HCT116 (cell line): Measurements from ENCODE around the gene MPV17L2. TPM values are rescaled to one million over a fixed set of nuclear protein-coding genes. Genes with fewer than 3 reads are reported as not detected.

Experiments used
- ATAC-seq: fragments of 200-7000 bp; cut with Tn5 transposase; 2 replicates; pipeline ENCODE4 v1.9.1; 2020; ENCODE audit warnings: mild to moderate bottlenecking, moderate library complexity
- BruUV-seq: library from RNA; stranded (reverse); fragments of 400-500 nt; replicated peaks from 2 replicates; lab custom pipeline; 2021; lab: Mats Ljungman, UMichigan
- CTCF ChIA-PET: fragments of 300-600 bp; sonication (Branson Sonifier 250); formaldehyde crosslinking; loops from one replicate; lab custom pipeline; 2021; ENCODE audit warnings: antibody characterized with exemption; lab: Charles Lee
- POLR2A ChIA-PET: fragments of 300-600, 350-600 bp; sonication (Branson Sonifier 250); formaldehyde crosslinking; loops from one replicate; lab custom pipeline; 2021; ENCODE audit warnings: antibody characterized with exemption; lab: Charles Lee
- RAD21 ChIA-PET, 2 experiments: fragments of 300-600 bp; sonication (Branson Sonifier 250); formaldehyde crosslinking; loops; one replicate each; lab custom pipeline; 2023; ENCODE audit warnings: low total read pairs in 2 of 2; ENCODE audit not compliant: uncharacterized antibody in 2 of 2, unreplicated experiment in 2 of 2, low non-redundant PET in 1 of 2; lab: Charles Lee
- DNase-seq: peaks from one replicate; pipeline ENCODE4 v3.0.0-alpha.2; 2010; ENCODE audit warnings: low read depth, low spot score
- H2AFZ ChIP-seq: fragments of 200-600 bp; shearing (Covaris generic), sonication (generic); 2 replicates; pipeline ENCODE4 v1.6.1; 2017; ENCODE audit warnings: low read depth, mixed run types, mixed read lengths, antibody characterized with exemption, low read length; ENCODE audit not compliant: poor library complexity, severe bottlenecking
- H3K27ac ChIP-seq: 2 replicates; pipeline ENCODE4 v1.5.1; 2012; ENCODE audit warnings: low read depth, low read length
- H3K27me3 ChIP-seq: fragments of 200-600 bp; sonication (generic); 2 replicates; pipeline ENCODE4 v1.6.1; 2016; ENCODE audit warnings: mixed run types, low read length, mixed read lengths; ENCODE audit not compliant: insufficient read depth
- H3K36me3 ChIP-seq, 2 experiments: fragments of 200-500 bp in 1 of 2; fragments of 200-600 bp in 1 of 2; sonication (Bioruptor generic) in 1 of 2; sonication (generic) in 1 of 2; 2 replicates each; pipeline versions ENCODE4 v1.5.1 to v1.6.1; 2014 to 2016; ENCODE audit warnings: low read length in 2 of 2, inconsistent platforms in 1 of 2, mixed read lengths in 1 of 2, mixed run types in 1 of 2; ENCODE audit not compliant: insufficient read depth in 2 of 2, control insufficient read depth in 1 of 2
- H3K4me1 ChIP-seq, 2 experiments: fragments of 200-600 bp in 1 of 2; sonication (generic) in 1 of 2; 2 replicates each; pipeline versions ENCODE4 v1.5.1 to v1.6.1; 2012 to 2017; ENCODE audit warnings: low read length in 2 of 2, inconsistent platforms in 1 of 2, mild to moderate bottlenecking in 1 of 2, mixed read lengths in 1 of 2, mixed run types in 1 of 2, moderate library complexity in 1 of 2; ENCODE audit not compliant: insufficient read depth in 2 of 2, control insufficient read depth in 1 of 2
- H3K4me2 ChIP-seq: fragments of 200-600 bp; sonication (generic); 2 replicates; pipeline ENCODE4 v1.6.1; 2017; ENCODE audit warnings: mixed run types, low read length, mixed read lengths
- H3K4me3 ChIP-seq, 2 experiments: fragments of 200-600 bp in 1 of 2; sonication (generic) in 1 of 2; replicated peaks in 1 of 2; 2 replicates each; pipeline ENCODE4 v1.5.1; 2011 to 2016; ENCODE audit warnings: low read length in 2 of 2, control low read depth in 1 of 2, low read depth in 1 of 2, mild to moderate bottlenecking in 1 of 2, mixed read lengths in 1 of 2, mixed run types in 1 of 2
- H3K79me2 ChIP-seq: fragments of 200-600 bp; sonication (generic); 2 replicates; pipeline ENCODE4 v1.6.1; 2017; ENCODE audit warnings: mild to moderate bottlenecking, mixed run types, low read length, moderate library complexity, mixed read lengths; ENCODE audit not compliant: insufficient read depth
- H3K9ac ChIP-seq: fragments of 200-600 bp; sonication (generic); 2 replicates; pipeline ENCODE4 v1.6.1; 2016; ENCODE audit warnings: low read length, mixed read lengths
- H3K9me2 ChIP-seq: fragments of 200-600 bp; sonication (generic), shearing (Covaris generic); 2 replicates; pipeline ENCODE4 v1.6.1; 2017; ENCODE audit warnings: mixed run types, mild to moderate bottlenecking, moderate library complexity; ENCODE audit not compliant: insufficient read depth
- H3K9me3 ChIP-seq, 2 experiments: fragments of 200-500 bp in 1 of 2; fragments of 200-600 bp in 1 of 2; sonication (Bioruptor generic) in 1 of 2; sonication (generic) in 1 of 2; 2 replicates each; pipeline ENCODE4 v1.6.1; 2014 to 2017; ENCODE audit warnings: low read length in 2 of 2, mixed read lengths in 2 of 2, inconsistent platforms in 1 of 2, low read depth in 1 of 2, mild to moderate bottlenecking in 1 of 2, mixed run types in 1 of 2, moderate library complexity in 1 of 2; ENCODE audit not compliant: control insufficient read depth in 1 of 2, insufficient read depth in 1 of 2
- H4K20me1 ChIP-seq: fragments of 200-600 bp; sonication (generic), shearing (Covaris generic); 2 replicates; pipeline ENCODE4 v1.6.1; 2017; ENCODE audit warnings: mixed run types, mild to moderate bottlenecking, moderate library complexity; ENCODE audit not compliant: insufficient read depth
- ATF3 ChIP-seq: IDR thresholded peaks from 2 replicates; pipeline ENCODE4 v1.6.1; 2012
- CBX3 ChIP-seq: IDR thresholded peaks from 2 replicates; pipeline ENCODE4 v1.6.1; 2012; ENCODE audit warnings: low read depth
- CEBPB ChIP-seq: IDR thresholded peaks from 2 replicates; pipeline ENCODE4 v1.6.1; 2012; ENCODE audit warnings: low read depth
- EGR1 ChIP-seq: IDR thresholded peaks from 2 replicates; pipeline ENCODE4 v1.6.1; 2012; ENCODE audit warnings: low read depth
- EZH2phosphoT487 ChIP-seq: fragments of 200-600 bp; IDR thresholded peaks from 2 replicates; pipeline ENCODE4 v1.6.1; 2018; ENCODE audit warnings: antibody characterized with exemption, borderline replicate concordance
- JUND ChIP-seq: IDR thresholded peaks from 2 replicates; pipeline ENCODE4 v1.6.1; 2012
- MAX ChIP-seq: IDR thresholded peaks from 2 replicates; pipeline ENCODE4 v1.6.1; 2012
- RAD21 ChIP-seq: IDR thresholded peaks from 2 replicates; pipeline ENCODE4 v1.6.1; 2012; ENCODE audit warnings: low read depth, mild to moderate bottlenecking
- REST ChIP-seq: IDR thresholded peaks from 2 replicates; pipeline ENCODE4 v1.6.1; 2012; ENCODE audit warnings: low read depth
- SRF ChIP-seq: IDR thresholded peaks from 2 replicates; pipeline ENCODE4 v1.6.1; 2012; ENCODE audit warnings: low read depth
- YY1 ChIP-seq: IDR thresholded peaks from 2 replicates; pipeline ENCODE4 v1.6.1; 2011; ENCODE audit warnings: low read length, low read depth, moderate library complexity, mild to moderate bottlenecking; ENCODE audit not compliant: insufficient replicate concordance; ENCODE audit errors: extremely low read depth
- ZBTB33 ChIP-seq: IDR thresholded peaks from 2 replicates; pipeline ENCODE4 v1.6.1; 2011; ENCODE audit warnings: mild to moderate bottlenecking, low read length, moderate library complexity; ENCODE audit not compliant: insufficient replicate concordance; ENCODE audit errors: extremely low read depth
- ZFX ChIP-seq: fragments of 450-650 bp; IDR thresholded peaks from 2 replicates; pipeline ENCODE4 v1.6.1; 2017
- ZNF274 ChIP-seq: fragments of 200-500 bp; sonication (Bioruptor generic); IDR thresholded peaks from 2 replicates; pipeline ENCODE4 v1.6.1; 2014; ENCODE audit warnings: mild to moderate bottlenecking, low read depth, low read length, inconsistent platforms
- intact Hi-C: fragments of 100-400 bp; cut with micrococcal nuclease; formaldehyde crosslinking; loops from 2 replicates; pipeline ENCODE4 v1.10.0; 2022
- total RNA-seq: library from RNA; stranded (reverse); gene quantifications from one replicate; pipeline ENCODE4 v1.2.1, GENCODE V29; 2021; ENCODE audit not compliant: unreplicated experiment

MPV17L2 gene
- total RNA-seq, 1 experiment from 2014 or later: 18.7 TPM

GRCh38 chr19:18144361-18144760 is 48.7 kb upstream of the MPV17L2 start:
- ChIA-PET RAD21 (no interaction called here), CTCF (no interaction called here), POLR2A (no interaction called here)
- no TSS peak for BruUV-seq
- no peak overlapping the region for H2AFZ ChIP-seq
- no peak for TF ChIP-seq YY1
- TF ChIP-seq CBX3: no peak
- no peak for TF ChIP-seq ZNF274
- no peak overlapping the region for H3K9ac ChIP-seq
- peaks cover 9 to 22% of the 10 kb centered on the region in 2 experiments; a peak in 3 of 4 replicates for H3K36me3 ChIP-seq
- H3K4me3 ChIP-seq: no peak overlapping the region
- DNase-seq (no peak), ATAC-seq (no peak)
- H3K9me2 ChIP-seq: no peaks in the 10 kb centered on the region
- no peak overlapping the region for H3K4me2 ChIP-seq
- no peaks in the 10 kb centered on the region for H3K27me3 ChIP-seq
- H4K20me1 ChIP-seq: no peaks in the 10 kb centered on the region
- intact Hi-C loops: no loop called here
- H3K27ac ChIP-seq: no peak overlapping the region
- no peaks in the 10 kb centered on the region for H3K9me3 ChIP-seq
- H3K79me2 ChIP-seq: no peaks in the 10 kb centered on the region
- H3K4me1 ChIP-seq: no peaks in the 10 kb centered on the region

GRCh38 chr19:18144906-18145305 is 48.1 kb upstream of the MPV17L2 start:
- Histone ChIP-seq H4K20me1 (no peaks in the 10 kb centered on the region), H3K4me2 (no peak overlapping the region), H3K36me3 (peaks cover 9 to 22% of the 10 kb centered on the region in 2 experiments; a peak in 3 of 4 replicates), H3K27ac (no peak overlapping the region), H3K4me3 (no peak overlapping the region), H3K27me3 (no peaks in the 10 kb centered on the region), H3K9me3 (no peaks in the 10 kb centered on the region), H3K9ac (no peak overlapping the region), H3K9me2 (no peaks in the 10 kb centered on the region), H3K4me1 (no peaks in the 10 kb centered on the region), H3K79me2 (no peaks in the 10 kb centered on the region), H2AFZ (no peak overlapping the region)
- CTCF ChIA-PET: no interaction called here
- RAD21 ChIA-PET: no interaction called here
- ATAC-seq (no peak), DNase-seq (no peak)
- intact Hi-C loops: no loop called here
- POLR2A ChIA-PET: no interaction called here
- no TSS peak for BruUV-seq
- TF ChIP-seq CEBPB (no peak), ZBTB33 (no peak), EGR1 (no peak), EZH2phosphoT487 (no peak), ATF3 (no peak), REST (no peak), JUND (no peak), SRF (no peak), RAD21 (no peak), MAX (no peak), CBX3 (no peak), ZFX (no peak)
